Right cardiac atrium (tissue), 5 donors: ENCODE measurements around the gene UNC13D. TPM values are rescaled to one million over a fixed set of nuclear protein-coding genes. Genes with fewer than 3 reads are reported as not detected.

Source experiments
- ATAC-seq, 2 donors: fragments of 200-7000 bp; cut with Tn5 transposase; one replicate each; pipeline versions ENCODE4 v1.8.0 to v1.9.1; 2020; ENCODE audit warnings: moderate library complexity in 2 of 2, mild to moderate bottlenecking in 1 of 2
- DNase-seq, 3 donors: peaks; one replicate each; pipeline ENCODE4 v3.0.0-alpha.2; 2020
- H3K27ac ChIP-seq: one replicate; pipeline ENCODE4 v1.5.1; 2013; ENCODE audit warnings: mild to moderate bottlenecking, low read length, control low read depth, moderate library complexity
- H3K27me3 ChIP-seq: one replicate; pipeline ENCODE4 v1.6.1; 2013; ENCODE audit not compliant: control insufficient read depth, insufficient read depth
- H3K4me1 ChIP-seq: one replicate; pipeline ENCODE4 v1.6.1; 2013; ENCODE audit warnings: low read length; ENCODE audit not compliant: control insufficient read depth, insufficient read depth
- H3K4me3 ChIP-seq: one replicate; pipeline ENCODE4 v1.5.1; 2013; ENCODE audit warnings: low read length, control low read depth
- H3K9me3 ChIP-seq: one replicate; pipeline ENCODE4 v1.6.1; 2013; ENCODE audit warnings: low read length; ENCODE audit not compliant: control insufficient read depth
- WGBS: extraction: QIAGEN DNeasy Blood & Tissue Kit; methylation state at CpG from one replicate; pipeline ENCODE4 v1.1.7; 2013; 5-methylcytosine and 5-hydroxymethylcytosine counted together
- intact Hi-C, 4 donors: fragments of 100-400 bp; cut with DNase I; formaldehyde crosslinking; loops; one replicate each; pipeline versions ENCODE4 v1.11.0 to v1.14.0; 2022 to 2023
- polyA plus RNA-seq: library from polyadenylated mRNA; stranded (reverse); fragments of 200-250 nt; gene quantifications from one replicate; pipeline ENCODE4 v1.2.3, GENCODE V29; 2013
- total RNA-seq, 4 donors: library from RNA; stranded (reverse); fragmentation: NEBNext Ultra II Directional; extraction: Animal tissue kit (Norgen Biotek cat#: 25700); gene quantifications; one replicate each; pipeline ENCODE4 v1.2.1, GENCODE V29; 2021
- donor health status: healthy with polysubstance abuse.
- donor health status: DM: no; HTN: yes; CAD: no.
- donor health status: DM: no; HTN: no; CAD: no.
- donor health status: DM: no; HTN: yes; CAD: no; lungs with severe emphysema.
- donor health status: DM: yes; HTN: yes; CAD: no.

The UNC13D gene
- total and polyA plus RNA-seq, 5 donors: 12.6 to 30.4 (median 26.8) TPM

- H3K27me3 ChIP-seq: no peaks in the 10 kb centered on the region
- H3K27ac ChIP-seq: no peak overlapping the region
Measured at GRCh38 chr17:75822800-75823166, 21.4 kb downstream of the UNC13D start.

GRCh38 chr17:75822119-75822799 is 21.9 kb downstream of the UNC13D start:
- intact Hi-C loops: no loop called here
- 60% methylated on average over 18 of the region's 18 CpGs for WGBS
- Histone ChIP-seq H3K27me3 (no peaks in the 10 kb centered on the region), H3K9me3 (no peaks in the 10 kb centered on the region), H3K4me1 (peaks cover 5% of the 10 kb centered on the region), H3K27ac (no peak overlapping the region), H3K4me3 (no peak overlapping the region)
- DNase-seq: peak in 2 of 3 donors; percentile 60 to 66
- no peak for ATAC-seq

More at GRCh38 chr17:75822800-75823166, 21.4 kb downstream of the UNC13D start:
- H3K4me3 ChIP-seq: no peak overlapping the region
- 91% methylated on average over 3 of the region's 3 CpGs for WGBS
- intact Hi-C loops: no loop called here
- ATAC-seq (no peak), DNase-seq (no peak)
- H3K9me3 ChIP-seq: no peaks in the 10 kb centered on the region
- peaks cover 9% of the 10 kb centered on the region for H3K4me1 ChIP-seq

- WGBS: 92% methylated on average over 7 of the region's 7 CpGs
- DNase-seq (peak in 1 of 3 donors; percentile 35), ATAC-seq (no peak)
- no peaks in the 10 kb centered on the region for H3K4me1 ChIP-seq
- no peak overlapping the region for H3K27ac ChIP-seq
- H3K4me3 ChIP-seq: no peak overlapping the region
- no peaks in the 10 kb centered on the region for H3K27me3 ChIP-seq
- no peaks in the 10 kb centered on the region for H3K9me3 ChIP-seq
- intact Hi-C loops: no loop called here
Measured at GRCh38 chr17:75821552-75821951, 22.7 kb downstream of the UNC13D start.

GRCh38 chr17:75820094-75821080 is 23.8 kb downstream of the UNC13D start:
- ATAC-seq: no peak
- H3K4me3 ChIP-seq: no peak overlapping the region
- 84% methylated on average over 21 of the region's 21 CpGs for WGBS
- DNase-seq: peak in 2 of 3 donors; percentile 22 to 49
- H3K27me3 ChIP-seq: no peaks in the 10 kb centered on the region
- H3K27ac ChIP-seq: no peak overlapping the region
- H3K4me1 ChIP-seq: no peaks in the 10 kb centered on the region
- intact Hi-C loops: no loop called here
- no peaks in the 10 kb centered on the region for H3K9me3 ChIP-seq

GRCh38 chr17:75819678-75820077 is 24.5 kb downstream of the UNC13D start:
- DNase-seq: peak in 1 of 3 donors; percentile 44
- no peak overlapping the region for H3K4me3 ChIP-seq
- intact Hi-C loops: no loop called here
- WGBS: 80% methylated on average over 16 of the region's 16 CpGs
- H3K4me1 ChIP-seq: no peaks in the 10 kb centered on the region
- H3K9me3 ChIP-seq: no peaks in the 10 kb centered on the region
- peak in 1 of 2 donors; percentile 19 for ATAC-seq
- H3K27ac ChIP-seq: no peak overlapping the region
- H3K27me3 ChIP-seq: no peaks in the 10 kb centered on the region

- ATAC-seq (no peak), DNase-seq (peak in 1 of 3 donors; percentile 24)
- intact Hi-C loops: no loop called here
- H3K4me1 ChIP-seq: no peaks in the 10 kb centered on the region
- no peak overlapping the region for H3K27ac ChIP-seq
- H3K27me3 ChIP-seq: no peaks in the 10 kb centered on the region
- H3K4me3 ChIP-seq: no peak overlapping the region
- WGBS: 93% methylated on average over 7 of the region's 7 CpGs
- H3K9me3 ChIP-seq: no peaks in the 10 kb centered on the region
Measured at GRCh38 chr17:75819116-75819515, 25.1 kb downstream of the UNC13D start.

- intact Hi-C loops: no loop called here
- Histone ChIP-seq H3K9me3 (no peaks in the 10 kb centered on the region), H3K4me3 (no peak overlapping the region), H3K27me3 (no peaks in the 10 kb centered on the region), H3K4me1 (no peaks in the 10 kb centered on the region), H3K27ac (no peak overlapping the region)
- 93% methylated on average over 16 of the region's 16 CpGs for WGBS
- ATAC-seq (no peak), DNase-seq (peak in 1 of 3 donors; percentile 37)
Measured at GRCh38 chr17:75818326-75818885, 25.8 kb downstream of the UNC13D start.

GRCh38 chr17:75817571-75817970 is 26.6 kb downstream of the UNC13D start:
- H3K27me3 ChIP-seq: no peaks in the 10 kb centered on the region
- WGBS: 92% methylated on average over 6 of the region's 6 CpGs
- DNase-seq: peak in 1 of 3 donors; percentile 7

GRCh38 chr17:75816693-75817092 is 27.5 kb downstream of the UNC13D start:
- Histone ChIP-seq H3K27me3 (no peaks in the 10 kb centered on the region), H3K9me3 (no peaks in the 10 kb centered on the region), H3K27ac (no peak overlapping the region), H3K4me3 (no peak overlapping the region), H3K4me1 (no peaks in the 10 kb centered on the region)
- WGBS: 92% methylated on average over 9 of the region's 9 CpGs
- intact Hi-C loops: no loop called here
- ATAC-seq: no peak
- DNase-seq: peak in 1 of 3 donors; percentile 40

More at GRCh38 chr17:75817571-75817970, 26.6 kb downstream of the UNC13D start:
- intact Hi-C loops: no loop called here
- Histone ChIP-seq H3K4me3 (no peak overlapping the region), H3K27ac (no peak overlapping the region), H3K4me1 (no peaks in the 10 kb centered on the region), H3K9me3 (no peaks in the 10 kb centered on the region)
- ATAC-seq: no peak

- no peak overlapping the region for H3K4me3 ChIP-seq
- no peaks in the 10 kb centered on the region for H3K27me3 ChIP-seq
- no peak overlapping the region for H3K27ac ChIP-seq
- DNase-seq (peak in 1 of 3 donors; percentile 4), ATAC-seq (no peak)
- H3K9me3 ChIP-seq: no peaks in the 10 kb centered on the region
- intact Hi-C loops: no loop called here
- no peaks in the 10 kb centered on the region for H3K4me1 ChIP-seq
- WGBS: 96% methylated on average over 3 of the region's 3 CpGs
Measured at GRCh38 chr17:75815399-75815798, 28.8 kb downstream of the UNC13D start.
